H9 (cell line): Measurements from ENCODE around the gene IQSEC1. TPM values are rescaled to one million over a fixed set of nuclear protein-coding genes. Genes with fewer than 3 reads are reported as not detected.

Source experiments
- DNase-seq: peaks from one replicate; pipeline ENCODE4 v3.0.0-alpha.2; 2017
- H2AFZ ChIP-seq: one replicate; pipeline ENCODE4 v1.6.1; 2013; ENCODE audit warnings: mild to moderate bottlenecking, low read length, control low read depth, moderate library complexity
- H2AK5ac ChIP-seq: 2 replicates; pipeline ENCODE4 v1.6.1; 2013; ENCODE audit warnings: low read length, control low read depth, mixed read lengths; ENCODE audit not compliant: insufficient read length
- H2BK120ac ChIP-seq: one replicate; pipeline ENCODE4 v1.6.1; 2013; ENCODE audit warnings: low read depth, mild to moderate bottlenecking, low read length, control low read depth, inconsistent platforms; ENCODE audit not compliant: poor library complexity, severe bottlenecking
- H2BK12ac ChIP-seq: 2 replicates; pipeline ENCODE4 v1.6.1; 2013; ENCODE audit warnings: low read length, control low read depth, mixed read lengths, low read depth; ENCODE audit not compliant: insufficient read length
- H2BK15ac ChIP-seq: 2 replicates; pipeline ENCODE4 v1.6.1; 2013; ENCODE audit warnings: low read depth, low read length, control low read depth
- H2BK20ac ChIP-seq: one replicate; pipeline ENCODE4 v1.6.1; 2013; ENCODE audit warnings: low read depth, mild to moderate bottlenecking, low read length, control low read depth, inconsistent platforms; ENCODE audit not compliant: poor library complexity, severe bottlenecking
- H2BK5ac ChIP-seq: 2 replicates; pipeline ENCODE4 v1.6.1; 2013; ENCODE audit warnings: low read length, control low read depth, mixed read lengths; ENCODE audit not compliant: insufficient read length
- H3K14ac ChIP-seq: 2 replicates; pipeline ENCODE4 v1.6.1; 2013; ENCODE audit warnings: low read length, control low read depth; ENCODE audit not compliant: insufficient read depth
- H3K18ac ChIP-seq: 2 replicates; pipeline ENCODE4 v1.6.1; 2013; ENCODE audit warnings: low read depth, mild to moderate bottlenecking, mixed read lengths, low read length, control low read depth; ENCODE audit not compliant: insufficient read length
- H3K23ac ChIP-seq: 2 replicates; pipeline ENCODE4 v1.6.1; 2013; ENCODE audit warnings: low read length, control low read depth, mixed read lengths, low read depth; ENCODE audit not compliant: insufficient read length
- H3K23me2 ChIP-seq: 2 replicates; pipeline ENCODE4 v1.6.1; 2013; ENCODE audit warnings: low read depth, mild to moderate bottlenecking, mixed read lengths, low read length, control low read depth; ENCODE audit not compliant: insufficient read length, poor library complexity, severe bottlenecking
- H3K27ac ChIP-seq: 2 replicates; pipeline ENCODE4 v1.5.1; 2013; ENCODE audit warnings: low read length, control low read depth, mixed read lengths, low read depth; ENCODE audit not compliant: insufficient read length
- H3K27me3 ChIP-seq: 2 replicates; pipeline ENCODE4 v1.6.1; 2013; ENCODE audit warnings: low read length, control low read depth, inconsistent platforms; ENCODE audit not compliant: insufficient read depth
- H3K4ac ChIP-seq: 2 replicates; pipeline ENCODE4 v1.6.1; 2013; ENCODE audit warnings: low read depth, mild to moderate bottlenecking, control low read depth, inconsistent platforms, low read length, moderate library complexity
- H3K4me1 ChIP-seq: 2 replicates; pipeline ENCODE4 v1.6.1; 2013; ENCODE audit warnings: low read length, control low read depth, inconsistent platforms; ENCODE audit not compliant: insufficient read depth
- H3K4me2 ChIP-seq: 2 replicates; pipeline ENCODE4 v1.6.1; 2013; ENCODE audit warnings: low read length, control low read depth, mixed read lengths; ENCODE audit not compliant: insufficient read length, insufficient read depth
- H3K56ac ChIP-seq: 2 replicates; pipeline ENCODE4 v1.6.1; 2013; ENCODE audit warnings: low read depth, mild to moderate bottlenecking, mixed read lengths, low read length, control low read depth; ENCODE audit not compliant: insufficient read length
- H3K79me1 ChIP-seq: 2 replicates; pipeline ENCODE4 v1.6.1; 2013; ENCODE audit warnings: low read depth, mild to moderate bottlenecking, moderate library complexity, low read length, control low read depth, inconsistent platforms; ENCODE audit not compliant: insufficient read depth, poor library complexity, severe bottlenecking
- H3K79me2 ChIP-seq: 2 replicates; pipeline ENCODE4 v1.6.1; 2013; ENCODE audit warnings: low read length, control low read depth, inconsistent platforms; ENCODE audit not compliant: insufficient read depth
- H3K9ac ChIP-seq: 2 replicates; pipeline ENCODE4 v1.6.1; 2013; ENCODE audit warnings: low read length, control low read depth, mixed read lengths; ENCODE audit not compliant: insufficient read length; ENCODE audit errors: extremely low read depth
- H3K9me3 ChIP-seq: one replicate; pipeline ENCODE4 v1.6.1; 2013; ENCODE audit warnings: low read depth, low read length, inconsistent platforms; ENCODE audit not compliant: control insufficient read depth
- H3T11ph ChIP-seq: one replicate; pipeline ENCODE4 v1.6.1; 2013; ENCODE audit warnings: mild to moderate bottlenecking, low read length, control low read depth, inconsistent platforms
- H4K20me1 ChIP-seq: one replicate; pipeline ENCODE4 v1.6.1; 2013; ENCODE audit not compliant: control insufficient read depth, insufficient read length, insufficient read depth
- H4K5ac ChIP-seq: 2 replicates; pipeline ENCODE4 v1.6.1; 2013; ENCODE audit warnings: low read depth, mild to moderate bottlenecking, mixed read lengths, low read length, control low read depth; ENCODE audit not compliant: insufficient read length
- H4K8ac ChIP-seq: replicated peaks from 2 replicates; pipeline ENCODE4 v1.6.1; 2013; ENCODE audit warnings: low read length, control low read depth, mixed read lengths, low read depth; ENCODE audit not compliant: insufficient read length
- H4K91ac ChIP-seq: 2 replicates; pipeline ENCODE4 v1.6.1; 2013; ENCODE audit warnings: low read depth, mild to moderate bottlenecking, moderate library complexity, mixed read lengths, low read length, control low read depth; ENCODE audit not compliant: insufficient read length
- H3K27ac Mint-ChIP-seq, 3 experiments: 2 replicates in 2 of 3; 3 replicates in 1 of 3; pipeline ENCODE4 v1.8.0; 2020 to 2021; ENCODE audit warnings: mixed read lengths in 3 of 3, mild to moderate bottlenecking in 1 of 3, moderate library complexity in 1 of 3
- H3K27me3 Mint-ChIP-seq: 2 replicates; pipeline ENCODE4 v1.8.0; 2021; ENCODE audit warnings: low read depth, mild to moderate bottlenecking, moderate library complexity, mixed read lengths
- H3K36me3 Mint-ChIP-seq, 3 experiments: 2 replicates in 2 of 3; 3 replicates in 1 of 3; pipeline ENCODE4 v1.8.0; 2020 to 2021; ENCODE audit warnings: low read depth in 3 of 3, mixed read lengths in 3 of 3; ENCODE audit not compliant: insufficient read depth in 1 of 3
- H3K4me1 Mint-ChIP-seq, 2 experiments: 2 replicates each; pipeline ENCODE4 v1.8.0; 2020; ENCODE audit warnings: mixed read lengths in 2 of 2
- H3K4me3 Mint-ChIP-seq, 2 experiments: 2 replicates in 1 of 2; 3 replicates in 1 of 2; pipeline ENCODE4 v1.8.0; 2020 to 2021; ENCODE audit warnings: mild to moderate bottlenecking in 2 of 2, mixed read lengths in 2 of 2, moderate library complexity in 1 of 2
- H3K9me3 Mint-ChIP-seq, 2 experiments: 2 replicates in 1 of 2; 3 replicates in 1 of 2; pipeline ENCODE4 v1.8.0; 2020; ENCODE audit warnings: mild to moderate bottlenecking in 2 of 2, mixed read lengths in 2 of 2, moderate library complexity in 1 of 2
- WGBS: extraction: QIAGEN DNeasy Blood & Tissue Kit; methylation state at CpG from one replicate; pipeline ENCODE4 v1.1.7; 2013; ENCODE audit warnings: missing lambda C conversion rate, low lambda C conversion rate, mixed read lengths; ENCODE audit not compliant: insufficient read length; ENCODE audit errors: extremely low coverage; 5-methylcytosine and 5-hydroxymethylcytosine counted together
- total RNA-seq: library from RNA; stranded (reverse); gene quantifications from 2 replicates; pipeline ENCODE4 v1.2.1, GENCODE V29; 2021
- TF ChIP-seq, protein P1 (sequence below): fragments of 200-600 bp; sonication (generic); conservative IDR thresholded peaks from 3 replicates; pipeline ENCODE4 v1.8.0; 2021; ENCODE audit warnings: antibody characterized with exemption, mild to moderate bottlenecking

Gene IQSEC1
- total RNA-seq, 1 experiment from 2014 or later: 19.1 TPM

DNA sequence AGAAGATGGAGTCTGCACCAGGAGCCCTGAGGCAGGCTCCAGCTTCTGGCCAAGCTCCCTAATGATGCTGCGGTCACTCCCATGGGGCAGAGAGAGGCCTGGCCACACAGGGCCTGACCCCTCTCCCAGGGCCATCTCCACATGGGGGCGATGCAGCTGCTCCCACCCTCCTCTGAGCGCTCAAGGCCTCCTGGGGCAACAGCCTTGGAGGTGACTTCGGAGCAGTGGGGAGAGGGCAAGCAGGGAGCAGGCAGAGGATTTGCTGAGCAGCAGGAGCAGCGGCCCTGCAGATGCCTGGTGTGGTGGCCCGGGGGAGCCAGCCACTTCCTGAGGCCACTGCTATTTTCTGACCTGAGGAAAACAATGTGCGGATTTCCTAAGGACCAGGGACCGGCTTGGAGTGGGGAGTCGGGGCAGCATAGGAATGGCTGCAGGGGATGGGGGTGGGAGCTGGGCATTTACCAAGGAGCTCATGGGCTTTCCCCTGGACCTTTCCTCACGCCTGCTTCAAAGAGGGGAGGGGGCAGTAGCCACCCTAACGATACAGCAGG, 150.3 kb downstream of the IQSEC1 start:
- H3K27me3 Mint-ChIP-seq: no peaks in the 10 kb centered on the region
- Histone ChIP-seq H2BK5ac (no peak overlapping the region), H3K4ac (no peak overlapping the region), H3K56ac (no peak overlapping the region), H2BK12ac (no peak overlapping the region), H2BK120ac (no peak overlapping the region), H2BK15ac (no peak overlapping the region), H3K79me2 (no peaks in the 10 kb centered on the region), H3K9ac (no peak overlapping the region), H3K14ac (no peak overlapping the region; the same call in 1 of the 2 replicates), H4K8ac (no peak overlapping the region), H4K5ac (no peak overlapping the region), H2BK20ac (no peak overlapping the region), H3K79me1 (no peaks in the 10 kb centered on the region), H2AK5ac (no peak overlapping the region), H3K4me1 (no peaks in the 10 kb centered on the region), H4K20me1 (no peaks in the 10 kb centered on the region), H3K23me2 (no peaks in the 10 kb centered on the region), H3K9me3 (no peaks in the 10 kb centered on the region), H3K27me3 (no peaks in the 10 kb centered on the region), H3K4me2 (no peak overlapping the region), H3K27ac (no peak overlapping the region), H3K18ac (no peak overlapping the region), H3K23ac (no peak overlapping the region), H3T11ph (no peak overlapping the region), H2AFZ (no peak overlapping the region), H4K91ac (no peak overlapping the region)
- no peaks in the 10 kb centered on the region for H3K4me1 Mint-ChIP-seq
- H3K36me3 Mint-ChIP-seq: peaks cover 0 to 18% (median 13%) of the 10 kb centered on the region in 3 experiments; a peak in 5 of 7 replicates
- no peak for DNase-seq
- WGBS: no CpG with 5 or more reads among the region's 11 CpGs
- no peaks in the 10 kb centered on the region for H3K9me3 Mint-ChIP-seq
- TF ChIP-seq, protein P1, sequence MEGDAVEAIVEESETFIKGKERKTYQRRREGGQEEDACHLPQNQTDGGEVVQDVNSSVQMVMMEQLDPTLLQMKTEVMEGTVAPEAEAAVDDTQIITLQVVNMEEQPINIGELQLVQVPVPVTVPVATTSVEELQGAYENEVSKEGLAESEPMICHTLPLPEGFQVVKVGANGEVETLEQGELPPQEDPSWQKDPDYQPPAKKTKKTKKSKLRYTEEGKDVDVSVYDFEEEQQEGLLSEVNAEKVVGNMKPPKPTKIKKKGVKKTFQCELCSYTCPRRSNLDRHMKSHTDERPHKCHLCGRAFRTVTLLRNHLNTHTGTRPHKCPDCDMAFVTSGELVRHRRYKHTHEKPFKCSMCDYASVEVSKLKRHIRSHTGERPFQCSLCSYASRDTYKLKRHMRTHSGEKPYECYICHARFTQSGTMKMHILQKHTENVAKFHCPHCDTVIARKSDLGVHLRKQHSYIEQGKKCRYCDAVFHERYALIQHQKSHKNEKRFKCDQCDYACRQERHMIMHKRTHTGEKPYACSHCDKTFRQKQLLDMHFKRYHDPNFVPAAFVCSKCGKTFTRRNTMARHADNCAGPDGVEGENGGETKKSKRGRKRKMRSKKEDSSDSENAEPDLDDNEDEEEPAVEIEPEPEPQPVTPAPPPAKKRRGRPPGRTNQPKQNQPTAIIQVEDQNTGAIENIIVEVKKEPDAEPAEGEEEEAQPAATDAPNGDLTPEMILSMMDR: no peak
- no peak overlapping the region for H3K4me3 Mint-ChIP-seq
- H3K27ac Mint-ChIP-seq: peak overlapping the region in 1 of 3 experiments; percentile 49; a peak in 1 of 7 replicates
